ENCODE measurements around the gene YPEL4.

- TF ChIP-seq CTCF (IDR thresholded peaks at IDR 0.05) (no peak), POLR2A (IDR thresholded peaks at IDR 0.05) (no peak)
Observed at GRCh38 chr11:57626895-57627294, 22.8 kb downstream of the YPEL4 start.

All from esophagus squamous epithelium (tissue), 4 donors.